HAP-1 (cell line): ENCODE results near the gene NLN.
"Not testable (repeated sequence)": the region's sequence is repeated elsewhere in the genome, so short reads cannot be mapped to it uniquely, and the experiment has no call there.

Experiments used
- DNase-seq, 2 experiments: peaks; one replicate each; pipeline ENCODE4 v3.0.0-alpha.2; 2016 to 2020; ENCODE audit warnings: low spot score in 2 of 2
- H3K27me3 ChIP-seq: fragments of 250-450 bp; sonication (Bioruptor Pico); 2 replicates; pipeline ENCODE4 v1.5.1; 2020; ENCODE audit warnings: low read depth, mild to moderate bottlenecking, moderate library complexity
- H3K36me3 ChIP-seq: fragments of 250-450 bp; sonication (Bioruptor Pico); replicated peaks from 2 replicates; pipeline ENCODE4 v1.5.1; 2020; ENCODE audit warnings: mild to moderate bottlenecking
- H3K4me1 ChIP-seq: fragments of 250-450 bp; sonication (Bioruptor Pico); 2 replicates; pipeline ENCODE4 v1.5.1; 2020; ENCODE audit warnings: mild to moderate bottlenecking
- H3K4me3 ChIP-seq: fragments of 250-450 bp; sonication (Bioruptor Pico); 2 replicates; pipeline ENCODE4 v1.5.1; 2020; ENCODE audit warnings: mild to moderate bottlenecking, moderate library complexity
- H3K9me3 ChIP-seq: fragments of 250-450 bp; sonication (Bioruptor Pico); 2 replicates; pipeline ENCODE4 v1.5.1; 2020; ENCODE audit warnings: mild to moderate bottlenecking, moderate library complexity
- in situ Hi-C: fragments of 300-500 bp; cut with MboI; formaldehyde crosslinking; loops from 3 replicates; pipeline ENCODE4 v1.14.3; 2020; ENCODE audit warnings: low sequenced_read_pairs, inconsistent platforms, mixed read lengths

NLN gene

DNA sequence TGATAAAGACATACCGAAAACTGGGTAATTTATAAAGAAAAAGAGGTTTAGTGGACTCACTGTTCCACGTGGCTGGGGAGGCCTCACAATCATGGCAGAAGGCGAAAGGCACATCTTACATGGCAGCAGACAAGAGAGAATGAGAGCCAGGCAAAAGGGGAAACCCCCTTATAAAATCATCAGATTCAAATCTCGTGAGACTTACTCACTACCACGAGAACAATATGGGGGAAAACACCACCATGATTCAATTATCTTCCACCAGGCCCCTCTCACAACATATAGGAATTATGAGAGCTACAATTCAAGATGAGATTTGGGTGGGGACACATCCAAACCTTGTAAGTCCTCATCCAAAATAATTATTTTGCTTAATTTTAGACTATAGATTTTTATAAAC, 149.8 kb downstream of the NLN start:
- in situ Hi-C loops, result not testable (repeated sequence)

DNA sequence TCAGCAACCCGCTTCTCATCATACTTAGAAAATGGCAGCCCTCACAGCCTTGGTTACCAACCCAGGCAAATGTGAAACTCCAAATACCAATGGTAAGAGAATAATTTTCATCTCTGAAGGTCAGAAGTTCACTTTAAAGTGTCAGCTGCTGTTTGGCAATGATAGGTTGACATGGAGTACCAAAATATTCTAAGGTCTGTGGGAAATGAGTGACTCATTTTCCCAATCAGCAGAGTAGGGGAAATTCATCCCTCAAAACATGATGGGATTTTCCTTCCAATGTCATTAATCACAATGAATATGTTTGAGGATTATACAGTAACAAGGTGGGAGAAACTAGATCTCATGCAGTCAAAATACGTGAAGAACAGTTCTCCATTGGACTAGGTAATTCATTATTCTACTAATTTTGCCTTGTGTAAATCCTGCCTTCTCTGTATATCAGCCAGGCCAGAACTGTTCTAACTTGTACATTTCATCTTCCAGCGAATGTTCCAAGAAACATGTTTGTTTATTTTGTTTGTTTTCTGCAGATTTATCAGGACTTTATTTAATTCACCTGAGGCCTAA, 151.3 kb downstream of the NLN start:
- H3K9me3 ChIP-seq, result no peaks in the 10 kb centered on the region
- in situ Hi-C loops, result no loop called here
- no peaks in the 10 kb centered on the region for H3K27me3 ChIP-seq
- H3K36me3 ChIP-seq, result no peaks in the 10 kb centered on the region
- no peak for DNase-seq
- no peak overlapping the region for H3K4me3 ChIP-seq
- no peaks in the 10 kb centered on the region for H3K4me1 ChIP-seq

More for the DNA sequence above, 149.8 kb downstream of the NLN start:
- H3K9me3 ChIP-seq, H3K27me3 ChIP-seq, H3K4me3 ChIP-seq, H3K4me1 ChIP-seq, H3K36me3 ChIP-seq, DNase-seq: not testable (repeated sequence)

- DNase-seq, result no peak
- H3K9me3 ChIP-seq, result no peaks in the 10 kb centered on the region
- in situ Hi-C loops, result no loop called here
Measured at GRCh38 chr5:65874241-65874640, 152.2 kb downstream of the NLN start.

DNA sequence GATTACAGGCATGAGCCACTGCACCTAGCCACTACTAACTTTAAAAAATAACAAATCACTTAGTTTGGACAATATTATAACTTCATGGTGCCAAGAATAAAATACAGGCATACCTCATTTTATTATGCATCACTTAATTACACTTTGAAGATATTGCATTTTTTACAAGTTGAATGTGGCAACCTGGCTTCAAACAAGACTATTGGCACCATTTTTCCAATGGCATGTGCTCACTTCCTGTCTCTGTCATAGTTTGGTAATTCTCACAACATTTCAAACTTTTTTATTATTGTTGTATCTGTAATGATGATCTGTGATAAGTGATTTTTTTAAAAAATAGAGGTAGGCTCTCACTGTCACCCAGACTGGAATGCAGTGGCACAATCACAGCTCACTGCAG, 154.5 kb downstream of the NLN start:
- no peak for DNase-seq
- Histone ChIP-seq H3K27me3 (no peaks in the 10 kb centered on the region), H3K9me3 (no peaks in the 10 kb centered on the region), H3K4me1 (no peaks in the 10 kb centered on the region), H3K36me3 (no peaks in the 10 kb centered on the region), H3K4me3 (no peak overlapping the region)
- in situ Hi-C loops, result no loop called here

More at GRCh38 chr5:65874241-65874640, 152.2 kb downstream of the NLN start:
- Histone ChIP-seq H3K4me3 (no peak overlapping the region), H3K36me3 (no peaks in the 10 kb centered on the region), H3K27me3 (no peaks in the 10 kb centered on the region), H3K4me1 (no peaks in the 10 kb centered on the region)

GRCh38 chr5:65876970-65877369, 155.0 kb downstream of the NLN start:
- in situ Hi-C loops, result no loop called here

More at GRCh38 chr5:65876970-65877369, 155.0 kb downstream of the NLN start:
- no peaks in the 10 kb centered on the region for H3K9me3 ChIP-seq
- no peak for DNase-seq
- H3K4me3 ChIP-seq, result no peak overlapping the region
- H3K27me3 ChIP-seq, result no peaks in the 10 kb centered on the region
- H3K36me3 ChIP-seq, result no peaks in the 10 kb centered on the region
- no peaks in the 10 kb centered on the region for H3K4me1 ChIP-seq
